ENCODE results near the gene ZNF57. TPM values are rescaled to one million over a fixed set of nuclear protein-coding genes. Genes with fewer than 3 reads are reported as not detected.

The ZNF57 gene
- total and polyA plus RNA-seq, 2 donors (not counting 1 experiment from before 2014, with no cell fraction given): 2.8 to 5.3 TPM

- Histone ChIP-seq H3K4me1 (ENCODE audit: control insufficient read depth, extremely low read depth, insufficient read depth, low read length) (peaks cover 4% of the 10 kb centered on the region), H3K36me3 (ENCODE audit: control insufficient read depth, insufficient read depth, low read length) (no peaks in the 10 kb centered on the region), H3K79me2 (ENCODE audit: control insufficient read depth, insufficient read depth, low read length) (peaks cover 12% of the 10 kb centered on the region), H3K9me3 (ENCODE audit: control insufficient read depth, insufficient read depth, low read depth, low read length) (no peaks in the 10 kb centered on the region), H3K9ac (ENCODE audit: insufficient read depth, low read length) (no peak overlapping the region), H3K27ac (ENCODE audit: insufficient read depth, low read length) (no peak overlapping the region), H3K4me2 (ENCODE audit: extremely low read depth, insufficient read depth, low read length) (peak overlapping the region; percentile 62), H4K20me1 (ENCODE audit: control insufficient read depth, extremely low read depth, insufficient read depth, low read length) (no peaks in the 10 kb centered on the region), H2AFZ (ENCODE audit: low read length) (no peak overlapping the region), H3K27me3 (ENCODE audit: control insufficient read depth, insufficient read depth, low read length) (no peaks in the 10 kb centered on the region), H3K4me3 (replicated peaks in 1 of 4; ENCODE audit: control extremely low read depth in 1 of 4, insufficient read depth in 1 of 4, low read depth in 3 of 4, low read length in 4 of 4) (peak overlapping the region in 1 of 4 experiments; percentile 25)
- TF ChIP-seq, protein P1, sequence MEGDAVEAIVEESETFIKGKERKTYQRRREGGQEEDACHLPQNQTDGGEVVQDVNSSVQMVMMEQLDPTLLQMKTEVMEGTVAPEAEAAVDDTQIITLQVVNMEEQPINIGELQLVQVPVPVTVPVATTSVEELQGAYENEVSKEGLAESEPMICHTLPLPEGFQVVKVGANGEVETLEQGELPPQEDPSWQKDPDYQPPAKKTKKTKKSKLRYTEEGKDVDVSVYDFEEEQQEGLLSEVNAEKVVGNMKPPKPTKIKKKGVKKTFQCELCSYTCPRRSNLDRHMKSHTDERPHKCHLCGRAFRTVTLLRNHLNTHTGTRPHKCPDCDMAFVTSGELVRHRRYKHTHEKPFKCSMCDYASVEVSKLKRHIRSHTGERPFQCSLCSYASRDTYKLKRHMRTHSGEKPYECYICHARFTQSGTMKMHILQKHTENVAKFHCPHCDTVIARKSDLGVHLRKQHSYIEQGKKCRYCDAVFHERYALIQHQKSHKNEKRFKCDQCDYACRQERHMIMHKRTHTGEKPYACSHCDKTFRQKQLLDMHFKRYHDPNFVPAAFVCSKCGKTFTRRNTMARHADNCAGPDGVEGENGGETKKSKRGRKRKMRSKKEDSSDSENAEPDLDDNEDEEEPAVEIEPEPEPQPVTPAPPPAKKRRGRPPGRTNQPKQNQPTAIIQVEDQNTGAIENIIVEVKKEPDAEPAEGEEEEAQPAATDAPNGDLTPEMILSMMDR (conservative IDR thresholded peaks at IDR 0.05 in 1 of 2, IDR thresholded peaks at IDR 0.05 in 1 of 2; ENCODE audit: low read depth in 1 of 2, low read length in 2 of 2): peak in 1 of 2 donors; percentile 13
- TF ChIP-seq EZH2 (IDR thresholded peaks at IDR 0.05; ENCODE audit: low read length, missing control alignments): no peak
- peak in 1 of 2 donors; percentile 19 for DNase-seq (ENCODE audit: low read depth in 2 of 2)
Measured at GRCh38 chr19:2952953-2953481, 52.3 kb downstream of the ZNF57 start.

- Histone ChIP-seq H3K4me1 (ENCODE audit: control insufficient read depth, extremely low read depth, insufficient read depth, low read length) (no peaks in the 10 kb centered on the region), H3K27ac (ENCODE audit: insufficient read depth, low read length) (no peak overlapping the region), H3K27me3 (ENCODE audit: control insufficient read depth, insufficient read depth, low read length) (no peaks in the 10 kb centered on the region), H3K9ac (ENCODE audit: insufficient read depth, low read length) (no peak overlapping the region), H3K36me3 (ENCODE audit: control insufficient read depth, insufficient read depth, low read length) (no peaks in the 10 kb centered on the region), H2AFZ (ENCODE audit: low read length) (no peak overlapping the region), H3K79me2 (ENCODE audit: control insufficient read depth, insufficient read depth, low read length) (no peaks in the 10 kb centered on the region), H3K9me3 (ENCODE audit: control insufficient read depth, insufficient read depth, low read depth, low read length) (no peaks in the 10 kb centered on the region), H4K20me1 (ENCODE audit: control insufficient read depth, extremely low read depth, insufficient read depth, low read length) (no peaks in the 10 kb centered on the region), H3K4me2 (ENCODE audit: extremely low read depth, insufficient read depth, low read length) (no peak overlapping the region), H3K4me3 (replicated peaks in 1 of 4; ENCODE audit: control extremely low read depth in 1 of 4, insufficient read depth in 1 of 4, low read depth in 3 of 4, low read length in 4 of 4) (no peak overlapping the region)
- TF ChIP-seq, protein P1 (conservative IDR thresholded peaks at IDR 0.05 in 1 of 2, IDR thresholded peaks at IDR 0.05 in 1 of 2; ENCODE audit: low read depth in 1 of 2, low read length in 2 of 2): no peak
- TF ChIP-seq EZH2 (IDR thresholded peaks at IDR 0.05; ENCODE audit: low read length, missing control alignments): no peak
- DNase-seq (ENCODE audit: low read depth in 2 of 2): no peak
Measured at GRCh38 chr19:2957160-2957559, 56.4 kb downstream of the ZNF57 start.

DNA sequence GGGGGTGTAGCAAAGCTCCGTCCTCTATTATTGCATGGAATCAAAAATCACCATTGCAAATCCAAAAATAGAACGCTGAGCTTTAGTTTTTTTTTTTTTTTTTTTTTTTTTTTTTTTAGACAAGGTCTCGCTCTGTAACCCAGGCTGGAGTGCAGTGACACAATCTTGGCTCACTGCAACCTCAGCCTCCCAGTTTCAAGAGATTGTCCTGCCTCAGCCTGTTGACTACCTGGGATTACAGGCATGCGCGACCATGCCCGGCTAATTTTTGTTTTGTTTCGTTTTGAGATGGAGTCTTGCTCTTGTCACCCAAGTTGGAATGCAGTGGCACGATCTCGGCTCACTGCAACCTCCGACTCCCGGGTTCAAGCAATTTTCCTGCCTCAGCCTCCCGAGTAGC, 59.4 kb downstream of the ZNF57 start:
- no peak overlapping the region for H3K9ac ChIP-seq (ENCODE audit: insufficient read depth, low read length)
- no peaks in the 10 kb centered on the region for H3K4me1 ChIP-seq (ENCODE audit: control insufficient read depth, extremely low read depth, insufficient read depth, low read length)
- no peak overlapping the region for H3K4me2 ChIP-seq (ENCODE audit: extremely low read depth, insufficient read depth, low read length)
- H3K9me3 ChIP-seq (ENCODE audit: control insufficient read depth, insufficient read depth, low read depth, low read length): no peaks in the 10 kb centered on the region
- H3K36me3 ChIP-seq (ENCODE audit: control insufficient read depth, insufficient read depth, low read length): no peaks in the 10 kb centered on the region
- H4K20me1 ChIP-seq (ENCODE audit: control insufficient read depth, extremely low read depth, insufficient read depth, low read length): no peaks in the 10 kb centered on the region
- H2AFZ ChIP-seq (ENCODE audit: low read length): no peak overlapping the region
- no peaks in the 10 kb centered on the region for H3K79me2 ChIP-seq (ENCODE audit: control insufficient read depth, insufficient read depth, low read length)
- H3K4me3 ChIP-seq (replicated peaks in 1 of 4; ENCODE audit: control extremely low read depth in 1 of 4, insufficient read depth in 1 of 4, low read depth in 3 of 4, low read length in 4 of 4): no peak overlapping the region
- TF ChIP-seq, protein P1 (conservative IDR thresholded peaks at IDR 0.05 in 1 of 2, IDR thresholded peaks at IDR 0.05 in 1 of 2; ENCODE audit: low read depth in 1 of 2, low read length in 2 of 2): no peak
- TF ChIP-seq EZH2 (IDR thresholded peaks at IDR 0.05; ENCODE audit: low read length, missing control alignments): no peak
- no peaks in the 10 kb centered on the region for H3K27me3 ChIP-seq (ENCODE audit: control insufficient read depth, insufficient read depth, low read length)
- no peak for DNase-seq (ENCODE audit: low read depth in 2 of 2)
- no peak overlapping the region for H3K27ac ChIP-seq (ENCODE audit: insufficient read depth, low read length)

Measured in fibroblast of lung (primary cell).